Rectal smooth muscle tissue (tissue), 1 donor: ENCODE data around the gene FHIP2A.
"Not testable (repeated sequence)": the region's sequence is repeated elsewhere in the genome, so short reads cannot be mapped to it uniquely, and the experiment has no call there.

Experiments
- H3K27ac ChIP-seq: one replicate; pipeline ENCODE4 v1.7.0; 2013; ENCODE audit warnings: low read depth, low read length, inconsistent platforms
- H3K27me3 ChIP-seq: one replicate; pipeline ENCODE4 v1.7.0; 2013; ENCODE audit warnings: low read length; ENCODE audit not compliant: control insufficient read depth, insufficient read depth
- H3K36me3 ChIP-seq: one replicate; pipeline ENCODE4 v1.7.0; 2013; ENCODE audit warnings: low read length; ENCODE audit not compliant: control insufficient read depth, insufficient read depth
- H3K4me1 ChIP-seq: one replicate; pipeline ENCODE4 v1.7.0; 2013; ENCODE audit warnings: low read length; ENCODE audit not compliant: control insufficient read depth, insufficient read depth
- H3K4me3 ChIP-seq: one replicate; pipeline ENCODE4 v1.7.0; 2013; ENCODE audit warnings: low read length
- H3K9ac ChIP-seq: one replicate; pipeline ENCODE4 v1.7.0; 2013; ENCODE audit warnings: low read length

FHIP2A gene, protein sequence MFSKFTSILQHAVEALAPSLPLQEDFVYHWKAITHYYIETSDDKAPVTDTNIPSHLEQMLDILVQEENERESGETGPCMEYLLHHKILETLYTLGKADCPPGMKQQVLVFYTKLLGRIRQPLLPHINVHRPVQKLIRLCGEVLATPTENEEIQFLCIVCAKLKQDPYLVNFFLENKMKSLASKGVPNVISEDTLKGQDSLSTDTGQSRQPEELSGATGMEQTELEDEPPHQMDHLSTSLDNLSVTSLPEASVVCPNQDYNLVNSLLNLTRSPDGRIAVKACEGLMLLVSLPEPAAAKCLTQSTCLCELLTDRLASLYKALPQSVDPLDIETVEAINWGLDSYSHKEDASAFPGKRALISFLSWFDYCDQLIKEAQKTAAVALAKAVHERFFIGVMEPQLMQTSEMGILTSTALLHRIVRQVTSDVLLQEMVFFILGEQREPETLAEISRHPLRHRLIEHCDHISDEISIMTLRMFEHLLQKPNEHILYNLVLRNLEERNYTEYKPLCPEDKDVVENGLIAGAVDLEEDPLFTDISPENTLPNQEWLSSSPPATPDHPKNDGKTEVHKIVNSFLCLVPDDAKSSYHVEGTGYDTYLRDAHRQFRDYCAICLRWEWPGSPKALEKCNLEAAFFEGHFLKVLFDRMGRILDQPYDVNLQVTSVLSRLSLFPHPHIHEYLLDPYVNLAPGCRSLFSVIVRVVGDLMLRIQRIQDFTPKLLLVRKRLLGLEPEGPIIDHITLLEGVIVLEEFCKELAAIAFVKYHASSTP

DNA sequence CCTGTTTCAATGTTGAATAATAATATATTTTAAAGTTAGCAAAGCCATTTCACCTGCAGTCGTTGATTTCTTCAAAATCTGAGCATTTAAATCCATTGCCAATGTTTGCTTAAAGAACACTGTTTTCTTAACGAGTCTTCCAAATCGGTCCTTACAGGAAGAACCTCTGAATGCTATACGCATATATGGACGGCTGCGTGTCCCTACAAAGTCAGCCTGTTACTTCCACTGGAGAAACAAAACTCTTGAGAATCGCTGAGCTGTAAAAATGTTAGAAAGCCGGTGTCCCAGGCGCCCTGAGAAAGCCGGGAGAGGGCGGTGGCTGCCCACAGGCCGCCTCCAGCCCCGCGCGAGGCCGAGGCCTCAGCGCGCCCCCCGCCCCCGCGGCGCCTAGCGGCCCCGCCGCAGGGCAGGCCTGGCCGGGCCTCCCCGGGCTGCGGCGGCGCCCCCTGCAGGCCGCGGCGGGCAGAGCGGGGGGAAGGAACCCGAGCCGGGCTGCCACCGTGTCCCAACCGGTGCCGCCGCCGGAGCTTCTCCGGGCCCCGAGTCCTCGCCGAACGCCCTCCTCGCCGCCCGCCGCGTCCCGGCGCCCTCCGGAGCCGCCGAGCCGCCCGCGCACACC, at the start of gene FHIP2A:
Gene FHIP2A (plus strand): TSS at position 488 of the 622 bp plus-strand sequence. CDS start 299 bp downstream, outside the sequence.
- Histone ChIP-seq H3K9ac (peak within 1 kb of the TSS; percentile 69), H3K27ac (peak within 1 kb of the TSS; percentile 93), H3K4me3 (peak within 1 kb of the TSS; percentile 68), H3K27me3 (no peaks in the 10 kb centered on the region), H3K36me3 (peaks cover 3% of the 10 kb centered on the region), H3K4me1 (peaks cover 17% of the 10 kb centered on the region)

- no peaks in the 10 kb centered on the region for H3K27me3 ChIP-seq
- no peaks in the 10 kb centered on the region for H3K4me1 ChIP-seq
- no peak overlapping the region for H3K4me3 ChIP-seq
- H3K27ac ChIP-seq, result no peak overlapping the region
- no peaks in the 10 kb centered on the region for H3K36me3 ChIP-seq
- H3K9ac ChIP-seq, result no peak overlapping the region
Observed at GRCh38 chr10:114772496-114773196, 48.9 kb upstream of the FHIP2A start.

DNA sequence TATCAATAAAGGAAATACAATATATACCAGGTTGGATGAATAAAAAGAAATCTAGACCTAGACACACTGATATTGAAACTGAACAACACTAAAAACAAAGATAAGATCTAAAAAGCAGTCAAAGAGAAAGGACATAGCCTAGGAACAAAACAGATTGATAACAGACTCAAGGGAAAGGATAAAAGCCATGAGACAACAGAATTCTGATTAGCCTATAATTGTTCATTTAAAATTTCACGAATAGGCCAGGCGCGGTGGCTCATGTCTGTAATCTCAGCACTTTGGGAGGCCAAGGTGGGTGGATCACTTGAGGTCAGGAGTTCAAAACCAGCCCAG, 48.4 kb upstream of the FHIP2A start:
- no peak overlapping the region for H3K27ac ChIP-seq
- no peak overlapping the region for H3K9ac ChIP-seq
- no peaks in the 10 kb centered on the region for H3K4me1 ChIP-seq
- no peaks in the 10 kb centered on the region for H3K36me3 ChIP-seq
- H3K4me3 ChIP-seq, result no peak overlapping the region
- no peaks in the 10 kb centered on the region for H3K27me3 ChIP-seq

- H3K27ac ChIP-seq, H3K9ac ChIP-seq, H3K27me3 ChIP-seq, H3K4me3 ChIP-seq, H3K4me1 ChIP-seq, H3K36me3 ChIP-seq: not testable (repeated sequence)
Observed at GRCh38 chr10:114775082-114775481, 46.5 kb upstream of the FHIP2A start.

DNA sequence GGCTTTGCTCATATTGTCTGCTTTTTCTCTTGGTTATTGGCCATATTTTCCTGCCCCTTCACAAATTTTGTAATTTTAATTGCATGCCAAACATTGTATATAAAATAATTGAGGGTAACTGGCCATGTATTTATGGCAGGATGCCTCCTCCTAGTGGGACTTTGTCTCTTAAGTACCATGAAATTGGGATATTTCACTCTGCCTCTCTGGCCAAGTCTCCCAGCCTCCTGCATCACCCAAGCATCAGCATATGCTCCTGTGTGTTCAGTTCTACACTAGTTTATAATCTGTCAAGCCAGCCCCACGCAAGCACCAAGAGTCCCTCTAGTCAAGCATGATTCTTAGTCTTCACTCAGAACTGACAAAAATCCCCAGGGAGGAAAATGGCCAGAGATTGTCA, 44.2 kb upstream of the FHIP2A start:
- H3K27me3 ChIP-seq, result no peaks in the 10 kb centered on the region
- no peak overlapping the region for H3K4me3 ChIP-seq
- no peak overlapping the region for H3K9ac ChIP-seq
- H3K4me1 ChIP-seq, result peaks cover 3% of the 10 kb centered on the region
- no peaks in the 10 kb centered on the region for H3K36me3 ChIP-seq
- H3K27ac ChIP-seq, result no peak overlapping the region

DNA sequence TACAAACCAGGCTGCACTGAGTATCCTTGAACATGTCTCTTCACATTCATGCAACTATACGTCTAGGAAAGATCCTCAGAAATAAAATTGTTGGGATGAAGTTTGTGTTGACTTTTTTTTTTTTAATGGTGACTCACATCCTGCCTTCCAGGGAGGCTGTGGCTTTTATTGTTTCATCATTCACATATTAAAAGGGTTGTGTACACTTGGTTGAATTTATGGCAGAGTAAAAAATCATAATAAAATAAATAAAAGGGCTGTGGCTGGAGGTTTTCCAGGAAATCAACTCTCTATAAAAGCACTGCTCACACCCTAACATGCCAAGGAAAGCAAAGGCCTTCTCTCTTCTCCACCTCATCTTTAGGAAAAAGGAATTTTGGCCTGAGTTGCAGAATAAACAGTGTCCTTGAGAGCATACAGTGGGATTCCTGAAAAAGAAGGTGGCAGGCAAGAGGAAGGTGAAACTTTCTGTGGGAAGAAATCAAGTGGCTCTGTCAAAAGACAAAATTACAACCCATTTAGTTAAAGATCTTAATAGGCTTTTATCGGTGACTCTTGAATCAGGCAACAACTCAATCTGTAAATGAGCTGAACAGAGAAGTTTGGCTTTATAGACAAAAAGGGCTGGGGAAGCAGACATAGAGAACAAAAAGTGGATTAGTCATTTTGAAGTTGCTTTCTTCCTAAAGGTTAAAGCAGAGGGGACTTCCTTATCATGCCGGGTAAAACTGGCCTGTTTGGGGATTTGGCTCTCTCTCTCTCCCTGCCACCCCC, 41.6 kb upstream of the FHIP2A start:
- Histone ChIP-seq H3K36me3 (no peaks in the 10 kb centered on the region), H3K27me3 (no peaks in the 10 kb centered on the region), H3K4me3 (no peak overlapping the region), H3K9ac (no peak overlapping the region), H3K4me1 (peaks cover 3% of the 10 kb centered on the region), H3K27ac (no peak overlapping the region)

DNA sequence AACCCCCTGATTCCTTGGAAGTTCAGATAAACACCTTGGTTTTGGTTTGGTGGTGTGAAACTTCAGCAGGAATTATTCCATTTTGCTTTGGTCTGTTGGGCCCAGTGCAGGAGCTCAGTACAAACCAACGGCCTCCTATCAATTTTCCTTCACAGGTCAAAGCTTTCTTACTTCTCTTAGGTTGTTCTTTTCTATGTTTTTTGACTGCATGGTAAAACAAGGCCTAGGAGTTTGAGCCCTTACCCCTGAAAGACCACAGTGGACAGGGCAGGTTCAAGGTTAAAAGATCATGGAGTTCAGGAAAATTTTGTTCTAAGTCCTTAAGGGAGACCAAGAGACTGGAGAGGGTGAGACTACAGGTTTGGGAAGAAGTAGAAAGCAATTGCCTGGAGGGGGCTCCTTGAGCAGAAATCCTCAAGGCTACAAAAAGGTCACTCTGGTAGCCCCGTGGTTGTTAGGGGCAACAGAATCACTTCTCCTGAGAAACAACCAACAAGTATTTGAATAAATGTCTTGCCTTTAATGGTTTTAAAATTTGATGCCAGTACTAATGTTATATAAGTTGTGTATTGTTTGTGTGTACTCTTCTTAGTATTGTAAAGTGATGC, 40.9 kb upstream of the FHIP2A start:
- H3K4me1 ChIP-seq, result peaks cover 3% of the 10 kb centered on the region
- no peaks in the 10 kb centered on the region for H3K27me3 ChIP-seq
- no peak overlapping the region for H3K9ac ChIP-seq
- H3K36me3 ChIP-seq, result no peaks in the 10 kb centered on the region
- H3K27ac ChIP-seq, result no peak overlapping the region
- no peak overlapping the region for H3K4me3 ChIP-seq

DNA sequence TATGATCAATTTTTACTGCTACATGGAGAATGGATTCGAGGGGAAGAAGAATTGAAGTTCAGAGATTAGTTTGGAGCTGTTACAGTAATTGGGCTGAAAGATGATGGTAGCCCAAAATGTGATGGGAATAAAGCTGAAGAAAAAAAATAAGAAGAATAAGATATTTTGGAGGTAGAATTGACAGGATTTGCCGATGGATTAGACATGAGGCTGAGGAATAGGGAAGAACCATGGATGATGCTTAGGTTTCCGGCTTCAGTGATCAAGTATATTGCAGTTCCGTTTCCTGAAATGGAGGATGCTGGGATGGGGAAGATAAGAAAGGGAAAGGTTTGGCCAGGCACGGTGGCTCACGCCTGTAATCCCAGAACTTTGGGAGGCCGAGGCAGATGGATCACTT, 38.9 kb upstream of the FHIP2A start:
- Histone ChIP-seq H3K36me3 (no peaks in the 10 kb centered on the region), H3K4me1 (peaks cover 3% of the 10 kb centered on the region), H3K27me3 (no peaks in the 10 kb centered on the region), H3K4me3 (no peak overlapping the region), H3K27ac (no peak overlapping the region), H3K9ac (no peak overlapping the region)

DNA sequence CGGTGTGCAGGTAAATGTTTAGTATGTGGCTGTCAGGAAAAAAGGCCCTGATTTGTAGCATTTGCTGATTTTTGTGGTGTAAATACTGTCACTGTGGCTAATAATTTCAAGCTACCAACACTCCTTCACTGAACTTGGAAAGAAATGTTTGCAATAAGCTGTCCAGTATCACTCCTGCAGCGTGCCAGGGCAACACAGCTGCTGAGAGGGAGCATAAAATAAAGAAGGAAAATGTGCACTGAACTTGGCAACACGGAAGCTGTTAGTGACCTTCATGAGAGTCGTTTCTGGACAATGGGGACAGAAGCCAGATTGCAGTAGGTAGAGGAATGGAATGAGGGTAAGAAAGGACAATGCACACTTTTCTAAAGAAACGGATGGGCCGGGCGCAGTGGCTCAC, 37.9 kb upstream of the FHIP2A start:
- Histone ChIP-seq H3K27me3 (no peaks in the 10 kb centered on the region), H3K36me3 (no peaks in the 10 kb centered on the region), H3K4me1 (peaks cover 3% of the 10 kb centered on the region), H3K4me3 (no peak overlapping the region), H3K27ac (no peak overlapping the region), H3K9ac (no peak overlapping the region)

DNA sequence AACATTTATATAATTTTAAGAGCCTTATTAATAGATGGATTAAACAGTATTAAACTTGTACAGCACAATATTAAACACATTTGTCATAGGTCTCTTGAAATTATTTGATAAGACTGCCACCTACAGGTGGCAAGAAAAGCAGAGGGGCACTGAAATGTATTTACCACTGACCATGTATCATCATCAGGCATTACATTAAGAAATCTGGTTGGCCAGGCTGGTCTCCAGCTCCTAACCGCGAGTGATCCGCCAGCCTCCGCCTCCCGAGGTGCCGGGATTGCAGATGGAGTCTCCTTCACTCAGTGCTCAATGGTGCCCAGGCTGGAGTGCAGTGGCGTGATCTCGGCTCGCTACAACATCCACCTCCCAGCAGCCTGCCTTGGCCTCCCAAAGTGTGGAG, 35.1 kb upstream of the FHIP2A start:
- H3K27me3 ChIP-seq, H3K27ac ChIP-seq, H3K36me3 ChIP-seq, H3K4me3 ChIP-seq, H3K9ac ChIP-seq, H3K4me1 ChIP-seq: not testable (repeated sequence)

GRCh38 chr10:114787131-114787530, 34.4 kb upstream of the FHIP2A start:
- H3K27me3 ChIP-seq, H3K4me1 ChIP-seq, H3K9ac ChIP-seq, H3K27ac ChIP-seq, H3K4me3 ChIP-seq, H3K36me3 ChIP-seq: not testable (repeated sequence)
